Right forelimb (tissue), 1 donor: ENCODE data around the gene LRRC37A2.
"Not testable (repeated sequence)": the region's sequence is repeated elsewhere in the genome, so short reads cannot be mapped to it uniquely, and the experiment has no call there.

ENCODE experiments used
- DNase-seq: peaks from one replicate; pipeline ENCODE4 v3.0.0-alpha.2; 2018

Gene LRRC37A2

DNA sequence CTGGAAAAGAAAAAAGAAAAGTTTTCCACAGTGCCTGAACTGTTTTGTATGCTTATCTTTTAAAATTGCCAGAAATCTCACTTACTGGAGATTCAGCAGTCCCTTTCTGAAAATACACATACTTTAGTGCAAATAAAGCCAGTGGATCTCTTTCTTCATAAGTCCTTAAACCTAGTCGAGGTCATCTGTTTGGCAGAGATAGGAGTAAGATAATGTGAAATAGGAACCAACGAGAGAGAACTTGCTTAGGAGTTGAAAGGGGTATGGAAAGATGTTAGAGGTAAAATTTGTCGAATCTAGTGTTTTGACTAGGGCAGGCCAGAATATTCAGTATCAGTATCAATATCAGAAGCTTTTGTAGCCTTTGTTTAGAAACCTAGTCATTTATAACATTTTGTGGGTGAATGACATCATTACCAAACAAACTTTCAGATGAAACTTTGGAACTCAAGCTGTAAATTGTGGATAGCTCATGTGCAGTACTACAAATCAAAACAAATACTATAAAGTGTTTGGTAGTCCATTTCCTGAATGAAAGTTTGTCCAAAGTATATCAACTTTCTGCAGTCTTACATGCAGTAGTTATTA lies 86.2 kb downstream of the LRRC37A2 start:
- not testable (repeated sequence) for DNase-seq

- not testable (repeated sequence) for DNase-seq
Observed at GRCh38 chr17:46600767-46601166, 88.5 kb downstream of the LRRC37A2 start.

DNA sequence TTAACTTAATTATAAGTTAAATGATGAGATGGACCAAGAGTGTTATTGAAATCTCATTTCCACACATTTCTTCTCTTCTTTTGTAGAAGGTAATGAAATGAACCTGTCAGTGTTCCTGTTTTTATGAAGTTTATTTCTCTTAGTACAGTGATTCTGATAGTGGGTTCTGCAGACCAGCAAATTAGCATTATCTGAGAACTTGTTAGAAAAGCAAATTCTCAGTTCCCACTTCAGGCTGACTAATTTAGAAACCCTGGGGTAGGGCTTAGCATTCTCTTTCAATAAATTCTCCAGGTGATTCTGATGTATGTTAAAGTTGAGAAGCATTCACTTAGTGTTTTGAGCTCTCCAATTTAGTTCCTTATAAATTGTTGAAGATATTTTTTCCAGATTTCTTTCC lies 90.9 kb downstream of the LRRC37A2 start:
- not testable (repeated sequence) for DNase-seq
